Measurements from ENCODE around the gene LYRM4.

Gene LYRM4

GRCh38 chr6:5111626-5112025 is 149.1 kb downstream of the LYRM4 start:
- Histone ChIP-seq H3K4me3 (ENCODE audit: low read depth, low read length) (no peak overlapping the region), H3K4me1 (ENCODE audit: control insufficient read depth, insufficient read depth, low read length, unreplicated experiment) (peaks cover 14% of the 10 kb centered on the region), H3K27ac (ENCODE audit: low read depth, low read length) (no peak overlapping the region), H3K79me2 (ENCODE audit: control insufficient read depth, insufficient read depth, low read length, unreplicated experiment) (no peaks in the 10 kb centered on the region), H3K36me3 (ENCODE audit: insufficient read depth, low read length) (no peaks in the 10 kb centered on the region), H3K27me3 (ENCODE audit: insufficient read depth, low read length) (no peaks in the 10 kb centered on the region), H2AFZ (ENCODE audit: low read length, unreplicated experiment) (no peak overlapping the region)

- Histone ChIP-seq H3K4me3 (ENCODE audit: low read depth, low read length) (no peak overlapping the region), H3K27ac (ENCODE audit: low read depth, low read length) (no peak overlapping the region), H3K79me2 (ENCODE audit: control insufficient read depth, insufficient read depth, low read length, unreplicated experiment) (no peaks in the 10 kb centered on the region), H3K4me1 (ENCODE audit: control insufficient read depth, insufficient read depth, low read length, unreplicated experiment) (peaks cover 14% of the 10 kb centered on the region), H3K27me3 (ENCODE audit: insufficient read depth, low read length) (no peaks in the 10 kb centered on the region), H3K36me3 (ENCODE audit: insufficient read depth, low read length) (no peaks in the 10 kb centered on the region), H2AFZ (ENCODE audit: low read length, unreplicated experiment) (no peak overlapping the region)
Measured at GRCh38 chr6:5110246-5110645, 150.5 kb downstream of the LYRM4 start.

- H3K27ac ChIP-seq (ENCODE audit: low read depth, low read length), result no peak overlapping the region
- H3K36me3 ChIP-seq (ENCODE audit: insufficient read depth, low read length), result no peaks in the 10 kb centered on the region
Measured at GRCh38 chr6:5109436-5109835, 151.3 kb downstream of the LYRM4 start.

GRCh38 chr6:5108536-5109150 is 152.1 kb downstream of the LYRM4 start:
- H3K27ac ChIP-seq (ENCODE audit: low read depth, low read length), result no peak overlapping the region
- H3K36me3 ChIP-seq (ENCODE audit: insufficient read depth, low read length), result no peaks in the 10 kb centered on the region
- H3K4me1 ChIP-seq (ENCODE audit: control insufficient read depth, insufficient read depth, low read length, unreplicated experiment), result peaks cover 14% of the 10 kb centered on the region
- H3K79me2 ChIP-seq (ENCODE audit: control insufficient read depth, insufficient read depth, low read length, unreplicated experiment), result no peaks in the 10 kb centered on the region
- H2AFZ ChIP-seq (ENCODE audit: low read length, unreplicated experiment), result no peak overlapping the region
- H3K27me3 ChIP-seq (ENCODE audit: insufficient read depth, low read length), result no peaks in the 10 kb centered on the region
- no peak overlapping the region for H3K4me3 ChIP-seq (ENCODE audit: low read depth, low read length)

More at GRCh38 chr6:5109436-5109835, 151.3 kb downstream of the LYRM4 start:
- Histone ChIP-seq H3K79me2 (ENCODE audit: control insufficient read depth, insufficient read depth, low read length, unreplicated experiment) (no peaks in the 10 kb centered on the region), H2AFZ (ENCODE audit: low read length, unreplicated experiment) (no peak overlapping the region), H3K27me3 (ENCODE audit: insufficient read depth, low read length) (no peaks in the 10 kb centered on the region), H3K4me1 (ENCODE audit: control insufficient read depth, insufficient read depth, low read length, unreplicated experiment) (peaks cover 14% of the 10 kb centered on the region), H3K4me3 (ENCODE audit: low read depth, low read length) (no peak overlapping the region)

- Histone ChIP-seq H3K36me3 (ENCODE audit: insufficient read depth, low read length) (no peaks in the 10 kb centered on the region), H2AFZ (ENCODE audit: low read length, unreplicated experiment) (no peak overlapping the region), H3K4me1 (ENCODE audit: control insufficient read depth, insufficient read depth, low read length, unreplicated experiment) (peaks cover 14% of the 10 kb centered on the region), H3K4me3 (ENCODE audit: low read depth, low read length) (no peak overlapping the region), H3K27me3 (ENCODE audit: insufficient read depth, low read length) (no peaks in the 10 kb centered on the region), H3K79me2 (ENCODE audit: control insufficient read depth, insufficient read depth, low read length, unreplicated experiment) (no peaks in the 10 kb centered on the region), H3K27ac (ENCODE audit: low read depth, low read length) (no peak overlapping the region)
Measured at GRCh38 chr6:5108068-5108467, 152.7 kb downstream of the LYRM4 start.

- Histone ChIP-seq H3K4me3 (ENCODE audit: low read depth, low read length) (no peak overlapping the region), H3K79me2 (ENCODE audit: control insufficient read depth, insufficient read depth, low read length, unreplicated experiment) (no peaks in the 10 kb centered on the region), H2AFZ (ENCODE audit: low read length, unreplicated experiment) (no peak overlapping the region), H3K4me1 (ENCODE audit: control insufficient read depth, insufficient read depth, low read length, unreplicated experiment) (peaks cover 7% of the 10 kb centered on the region), H3K27ac (ENCODE audit: low read depth, low read length) (no peak overlapping the region), H3K27me3 (ENCODE audit: insufficient read depth, low read length) (no peaks in the 10 kb centered on the region), H3K36me3 (ENCODE audit: insufficient read depth, low read length) (no peaks in the 10 kb centered on the region)
Measured at GRCh38 chr6:5107341-5107740, 153.4 kb downstream of the LYRM4 start.

GRCh38 chr6:5105146-5105545 is 155.6 kb downstream of the LYRM4 start:
- H3K36me3 ChIP-seq (ENCODE audit: insufficient read depth, low read length), result no peaks in the 10 kb centered on the region
- H3K4me3 ChIP-seq (ENCODE audit: low read depth, low read length), result no peak overlapping the region
- no peak overlapping the region for H3K27ac ChIP-seq (ENCODE audit: low read depth, low read length)
- no peaks in the 10 kb centered on the region for H3K27me3 ChIP-seq (ENCODE audit: insufficient read depth, low read length)
- no peaks in the 10 kb centered on the region for H3K4me1 ChIP-seq (ENCODE audit: control insufficient read depth, insufficient read depth, low read length, unreplicated experiment)
- H3K79me2 ChIP-seq (ENCODE audit: control insufficient read depth, insufficient read depth, low read length, unreplicated experiment), result no peaks in the 10 kb centered on the region
- H2AFZ ChIP-seq (ENCODE audit: low read length, unreplicated experiment), result no peak overlapping the region

- H3K4me3 ChIP-seq (ENCODE audit: low read depth, low read length), result no peak overlapping the region
- H3K27me3 ChIP-seq (ENCODE audit: insufficient read depth, low read length), result no peaks in the 10 kb centered on the region
- no peaks in the 10 kb centered on the region for H3K79me2 ChIP-seq (ENCODE audit: control insufficient read depth, insufficient read depth, low read length, unreplicated experiment)
- H2AFZ ChIP-seq (ENCODE audit: low read length, unreplicated experiment), result no peak overlapping the region
- H3K4me1 ChIP-seq (ENCODE audit: control insufficient read depth, insufficient read depth, low read length, unreplicated experiment), result no peaks in the 10 kb centered on the region
- no peak overlapping the region for H3K27ac ChIP-seq (ENCODE audit: low read depth, low read length)
- H3K36me3 ChIP-seq (ENCODE audit: insufficient read depth, low read length), result no peaks in the 10 kb centered on the region
Measured at GRCh38 chr6:5104667-5105066, 156.1 kb downstream of the LYRM4 start.

GRCh38 chr6:5103250-5103649 is 157.5 kb downstream of the LYRM4 start:
- Histone ChIP-seq H3K27ac (ENCODE audit: low read depth, low read length) (no peak overlapping the region), H3K27me3 (ENCODE audit: insufficient read depth, low read length) (no peaks in the 10 kb centered on the region), H3K4me1 (ENCODE audit: control insufficient read depth, insufficient read depth, low read length, unreplicated experiment) (no peaks in the 10 kb centered on the region), H3K79me2 (ENCODE audit: control insufficient read depth, insufficient read depth, low read length, unreplicated experiment) (no peaks in the 10 kb centered on the region), H3K4me3 (ENCODE audit: low read depth, low read length) (no peak overlapping the region), H3K36me3 (ENCODE audit: insufficient read depth, low read length) (no peaks in the 10 kb centered on the region), H2AFZ (ENCODE audit: low read length, unreplicated experiment) (no peak overlapping the region)

- no peaks in the 10 kb centered on the region for H3K79me2 ChIP-seq (ENCODE audit: control insufficient read depth, insufficient read depth, low read length, unreplicated experiment)
- no peak overlapping the region for H3K27ac ChIP-seq (ENCODE audit: low read depth, low read length)
- no peaks in the 10 kb centered on the region for H3K36me3 ChIP-seq (ENCODE audit: insufficient read depth, low read length)
- H3K27me3 ChIP-seq (ENCODE audit: insufficient read depth, low read length), result no peaks in the 10 kb centered on the region
- H2AFZ ChIP-seq (ENCODE audit: low read length, unreplicated experiment), result no peak overlapping the region
- H3K4me1 ChIP-seq (ENCODE audit: control insufficient read depth, insufficient read depth, low read length, unreplicated experiment), result no peaks in the 10 kb centered on the region
- H3K4me3 ChIP-seq (ENCODE audit: low read depth, low read length), result no peak overlapping the region
Measured at GRCh38 chr6:5102267-5102970, 158.3 kb downstream of the LYRM4 start.

- Histone ChIP-seq H2AFZ (ENCODE audit: low read length, unreplicated experiment) (no peak overlapping the region), H3K27me3 (ENCODE audit: insufficient read depth, low read length) (no peaks in the 10 kb centered on the region)
Measured at GRCh38 chr6:5100806-5101205, 159.9 kb downstream of the LYRM4 start.

More at GRCh38 chr6:5100806-5101205, 159.9 kb downstream of the LYRM4 start:
- no peak overlapping the region for H3K4me3 ChIP-seq (ENCODE audit: low read depth, low read length)
- no peak overlapping the region for H3K27ac ChIP-seq (ENCODE audit: low read depth, low read length)
- no peaks in the 10 kb centered on the region for H3K79me2 ChIP-seq (ENCODE audit: control insufficient read depth, insufficient read depth, low read length, unreplicated experiment)
- no peaks in the 10 kb centered on the region for H3K4me1 ChIP-seq (ENCODE audit: control insufficient read depth, insufficient read depth, low read length, unreplicated experiment)
- no peaks in the 10 kb centered on the region for H3K36me3 ChIP-seq (ENCODE audit: insufficient read depth, low read length)
